Endothelial cell of umbilical vein (primary cell): ENCODE data around the gene MAP2K5. TPM values are rescaled to one million over a fixed set of nuclear protein-coding genes. Genes with fewer than 3 reads are reported as not detected.

Source experiments
- BruUV-seq: library from RNA; stranded (reverse); fragments of 400-500 nt; replicated peaks from 2 replicates; lab custom pipeline; 2021; lab: Mats Ljungman, UMichigan
- CTCF ChIA-PET: fragments of 300-600, 350-600 bp; sonication (Branson Sonifier 250); formaldehyde crosslinking; loops from one replicate; lab custom pipeline; 2021; ENCODE audit warnings: antibody characterized with exemption, inconsistent platforms; lab: Charles Lee
- POLR2A ChIA-PET: fragments of 300-600, 350-600 bp; sonication (Branson Sonifier 250); formaldehyde crosslinking; loops from one replicate; lab custom pipeline; 2021; ENCODE audit warnings: antibody characterized with exemption, inconsistent platforms; lab: Charles Lee
- DNase-seq: peaks from one replicate; pipeline ENCODE4 v3.0.0-alpha.2; 2011; ENCODE audit warnings: low read depth, low spot score
- FAIRE-seq: peaks from 2 replicates; lab custom pipeline; 2011; peaks lifted over from hg19 to GRCh38; lab: Jason Lieb, UNC
- H2AFZ ChIP-seq: 2 replicates; pipeline ENCODE4 v1.6.0; 2012; ENCODE audit warnings: low read depth, low read length, control low read depth, inconsistent platforms
- H3K27ac ChIP-seq: 2 replicates; pipeline ENCODE4 v1.5.1; 2011; ENCODE audit warnings: low read depth, mild to moderate bottlenecking, control low read depth, low read length, moderate library complexity; ENCODE audit not compliant: insufficient read depth
- H3K27me3 ChIP-seq, 2 experiments: 2 replicates each; pipeline versions ENCODE4 v1.6.0 to v1.6.1; 2011; ENCODE audit warnings: low read length in 2 of 2, mixed read lengths in 1 of 2; ENCODE audit not compliant: control insufficient read depth in 2 of 2, insufficient read depth in 2 of 2
- H3K36me3 ChIP-seq, 2 experiments: 2 replicates in 1 of 2; 3 replicates in 1 of 2; pipeline ENCODE4 v1.5.1; 2011; ENCODE audit warnings: low read length in 2 of 2, mild to moderate bottlenecking in 1 of 2, moderate library complexity in 1 of 2; ENCODE audit not compliant: control insufficient read depth in 2 of 2, insufficient read depth in 2 of 2; ENCODE audit errors: extremely low read depth in 1 of 2
- H3K4me1 ChIP-seq: 3 replicates; pipeline ENCODE4 v1.5.1; 2011; ENCODE audit warnings: mild to moderate bottlenecking, low read length; ENCODE audit not compliant: control insufficient read depth, insufficient read depth; ENCODE audit errors: extremely low read depth
- H3K4me2 ChIP-seq: 2 replicates; pipeline ENCODE4 v1.6.1; 2011; ENCODE audit warnings: low read length, control low read depth, mixed read lengths; ENCODE audit not compliant: insufficient read depth
- H3K4me3 ChIP-seq, 3 experiments: fragments of 200-600 bp in 1 of 3; sonication (generic), shearing (Covaris generic) in 1 of 3; replicated peaks in 1 of 3; 2 replicates each; pipeline ENCODE4 v1.5.1; 2011 to 2016; ENCODE audit warnings: control low read depth in 3 of 3, low read length in 3 of 3, mild to moderate bottlenecking in 2 of 3, inconsistent platforms in 1 of 3, low read depth in 1 of 3, moderate library complexity in 1 of 3; ENCODE audit not compliant: insufficient read depth in 1 of 3
- H3K79me2 ChIP-seq: 2 replicates; pipeline ENCODE4 v1.6.0; 2012; ENCODE audit warnings: low read length, inconsistent platforms; ENCODE audit not compliant: control insufficient read depth, insufficient read depth
- H3K9ac ChIP-seq: replicated peaks from 2 replicates; pipeline ENCODE3; 2011; ENCODE audit warnings: low read length, control low read depth; ENCODE audit not compliant: insufficient read depth; ENCODE audit errors: extremely low read depth
- H3K9me1 ChIP-seq: replicated peaks from 3 replicates; pipeline ENCODE4 v1.6.0; 2011; ENCODE audit warnings: mild to moderate bottlenecking, low read length; ENCODE audit not compliant: control insufficient read depth, insufficient read depth; ENCODE audit errors: extremely low read depth
- H3K9me3 ChIP-seq: replicated peaks from 2 replicates; pipeline ENCODE4 v1.5.1; 2012; ENCODE audit warnings: low read length, inconsistent platforms; ENCODE audit not compliant: control insufficient read depth, insufficient read depth
- H4K20me1 ChIP-seq: replicated peaks from 2 replicates; pipeline ENCODE3; 2011; ENCODE audit warnings: mild to moderate bottlenecking, low read length; ENCODE audit not compliant: control insufficient read depth, insufficient read depth; ENCODE audit errors: extremely low read depth
- EZH2 ChIP-seq: IDR thresholded peaks from 2 replicates; pipeline ENCODE4 v1.6.1; 2012; ENCODE audit warnings: borderline replicate concordance, low read depth, mild to moderate bottlenecking, moderate library complexity, low read length, inconsistent platforms; ENCODE audit not compliant: severe bottlenecking
- FOS ChIP-seq: IDR thresholded peaks from 2 replicates; pipeline ENCODE4 v1.6.1; 2011; ENCODE audit warnings: mild to moderate bottlenecking, low read length, moderate library complexity, borderline replicate concordance; ENCODE audit not compliant: insufficient read depth
- GATA2 ChIP-seq: IDR thresholded peaks from 2 replicates; pipeline ENCODE4 v1.7.0; 2011; ENCODE audit warnings: low read depth, mild to moderate bottlenecking, moderate library complexity, mixed read lengths, low read length; ENCODE audit not compliant: insufficient read length, insufficient read depth
- JUN ChIP-seq: IDR thresholded peaks from 2 replicates; pipeline ENCODE4 v1.6.1; 2011; ENCODE audit warnings: borderline replicate concordance, low read depth; ENCODE audit not compliant: insufficient read length, insufficient read depth
- MYC ChIP-seq: IDR thresholded peaks from one replicate; pipeline ENCODE4 v1.6.1; 2011; ENCODE audit warnings: mild to moderate bottlenecking, low read depth, low read length
- POLR2A ChIP-seq: IDR thresholded peaks from 2 replicates; pipeline ENCODE4 v1.6.1; 2012; ENCODE audit warnings: low read depth, mild to moderate bottlenecking, control low read depth, low read length
- POLR2AphosphoS5 ChIP-seq: IDR thresholded peaks from 2 replicates; pipeline ENCODE4 v1.6.1; 2012; ENCODE audit warnings: low read depth, mild to moderate bottlenecking, control low read depth, low read length, moderate library complexity; ENCODE audit not compliant: insufficient read depth
- dilution Hi-C: fragments of 300-500 bp; cut with MboI; formaldehyde crosslinking; loops from one replicate; pipeline ENCODE4 v1.15.0; 2019; ENCODE audit warnings: low sequenced_read_pairs; ENCODE audit not compliant: extremely low pct_ligation_motif_present
- intact Hi-C: fragments of 100-400 bp; cut with micrococcal nuclease; formaldehyde crosslinking; loops from one replicate; pipeline ENCODE4 v1.10.0; 2022
- polyA plus RNA-seq, 4 experiments: library from polyadenylated mRNA; depleted of rRNA in 3 of 4; stranded (reverse) in 3 of 4; unstranded in 1 of 4; fragments of >200 nt; gene quantifications; 2 replicates each; pipeline versions ENCODE4 v1.2.1 to v1.2.3, GENCODE V29; 2011 to 2012; ENCODE audit warnings: missing spikeins in 1 of 4
- total RNA-seq: library from RNA; stranded (reverse); gene quantifications from 2 replicates; pipeline ENCODE4 v1.2.3, GENCODE V29; 2021
- TF ChIP-seq, protein P1 (sequence below): IDR thresholded peaks from 2 replicates; pipeline ENCODE4 v1.6.1; 2011; ENCODE audit not compliant: insufficient read depth, insufficient read length
- TF ChIP-seq, protein P2 (sequence below), 2 donors: IDR thresholded peaks; 1 replicate in 1 of 2; 2 replicates in 1 of 2; pipeline ENCODE4 v1.5.1; 2011; ENCODE audit warnings: low read length in 2 of 2, mild to moderate bottlenecking in 2 of 2, moderate library complexity in 2 of 2, control low read depth in 1 of 2, inconsistent platforms in 1 of 2, low read depth in 1 of 2; ENCODE audit not compliant: insufficient read depth in 1 of 2; ENCODE audit errors: extremely low read depth in 1 of 2

The MAP2K5 gene
- total and polyA plus RNA-seq, 2 donors (not counting 3 experiments of a cell fraction or from before 2014, with no cell fraction given): 4.9 to 24.7 TPM

DNA sequence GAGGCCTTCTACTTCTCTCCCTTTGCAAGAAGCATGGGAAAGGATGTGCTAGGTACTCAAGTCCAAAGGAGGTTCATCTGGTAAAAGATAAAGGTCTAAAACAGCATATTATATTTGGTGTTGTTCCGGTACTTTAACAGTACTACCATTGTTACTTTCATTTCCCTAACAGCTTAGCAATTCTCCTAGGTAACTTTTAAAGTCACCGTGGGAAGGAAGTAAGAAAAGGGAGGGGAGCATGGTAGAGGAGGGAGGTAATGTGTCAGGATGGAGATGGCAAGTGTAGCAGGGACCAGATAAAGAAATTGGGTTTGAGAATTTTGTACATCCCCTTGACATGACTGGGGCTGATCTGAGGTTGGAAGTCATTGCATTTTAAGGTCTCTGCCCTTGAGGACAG, 193.4 kb downstream of the MAP2K5 start:
- no peak for DNase-seq
- no peak overlapping the region for H2AFZ ChIP-seq
- ChIA-PET POLR2A (no interaction called here), CTCF (interaction anchor here (1.3 kb wide), 1 partner anchor 11 kb away, joined by 3 read pairs; no protein-coding TSS in a partner anchor)
- no peaks in the 10 kb centered on the region for H3K9me3 ChIP-seq
- no peak for FAIRE-seq
- H3K9me1 ChIP-seq: no peaks in the 10 kb centered on the region
- no peaks in the 10 kb centered on the region for H3K4me1 ChIP-seq
- no peaks in the 10 kb centered on the region for H3K79me2 ChIP-seq
- no peaks in the 10 kb centered on the region for H3K36me3 ChIP-seq
- BruUV-seq: no TSS peak
- dilution Hi-C loops (no loop called here), intact Hi-C loops (no loop called here)
- no peak overlapping the region for H3K27ac ChIP-seq
- H3K27me3 ChIP-seq: no peaks in the 10 kb centered on the region
- H3K9ac ChIP-seq: no peak overlapping the region
- no peak overlapping the region for H3K4me3 ChIP-seq
- no peak overlapping the region for H3K4me2 ChIP-seq
- H4K20me1 ChIP-seq: no peaks in the 10 kb centered on the region
- TF ChIP-seq FOS (no peak), POLR2AphosphoS5 (no peak), POLR2A (no peak), MYC (no peak)

- Histone ChIP-seq H3K27ac (no peak overlapping the region), H3K36me3 (no peaks in the 10 kb centered on the region), H3K79me2 (no peaks in the 10 kb centered on the region), H3K4me2 (no peak overlapping the region), H3K9ac (no peak overlapping the region), H4K20me1 (no peaks in the 10 kb centered on the region), H3K4me3 (no peak overlapping the region), H3K4me1 (no peaks in the 10 kb centered on the region), H3K27me3 (no peaks in the 10 kb centered on the region), H2AFZ (no peak overlapping the region), H3K9me3 (no peaks in the 10 kb centered on the region), H3K9me1 (no peaks in the 10 kb centered on the region)
- FAIRE-seq (no peak), DNase-seq (no peak)
- TF ChIP-seq POLR2A (no peak), GATA2 (no peak), MYC (no peak), FOS (no peak), POLR2AphosphoS5 (no peak), JUN (no peak), EZH2 (no peak)
- TF ChIP-seq, protein P1, sequence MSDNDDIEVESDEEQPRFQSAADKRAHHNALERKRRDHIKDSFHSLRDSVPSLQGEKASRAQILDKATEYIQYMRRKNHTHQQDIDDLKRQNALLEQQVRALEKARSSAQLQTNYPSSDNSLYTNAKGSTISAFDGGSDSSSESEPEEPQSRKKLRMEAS: no peak
- TF ChIP-seq, protein P2, sequence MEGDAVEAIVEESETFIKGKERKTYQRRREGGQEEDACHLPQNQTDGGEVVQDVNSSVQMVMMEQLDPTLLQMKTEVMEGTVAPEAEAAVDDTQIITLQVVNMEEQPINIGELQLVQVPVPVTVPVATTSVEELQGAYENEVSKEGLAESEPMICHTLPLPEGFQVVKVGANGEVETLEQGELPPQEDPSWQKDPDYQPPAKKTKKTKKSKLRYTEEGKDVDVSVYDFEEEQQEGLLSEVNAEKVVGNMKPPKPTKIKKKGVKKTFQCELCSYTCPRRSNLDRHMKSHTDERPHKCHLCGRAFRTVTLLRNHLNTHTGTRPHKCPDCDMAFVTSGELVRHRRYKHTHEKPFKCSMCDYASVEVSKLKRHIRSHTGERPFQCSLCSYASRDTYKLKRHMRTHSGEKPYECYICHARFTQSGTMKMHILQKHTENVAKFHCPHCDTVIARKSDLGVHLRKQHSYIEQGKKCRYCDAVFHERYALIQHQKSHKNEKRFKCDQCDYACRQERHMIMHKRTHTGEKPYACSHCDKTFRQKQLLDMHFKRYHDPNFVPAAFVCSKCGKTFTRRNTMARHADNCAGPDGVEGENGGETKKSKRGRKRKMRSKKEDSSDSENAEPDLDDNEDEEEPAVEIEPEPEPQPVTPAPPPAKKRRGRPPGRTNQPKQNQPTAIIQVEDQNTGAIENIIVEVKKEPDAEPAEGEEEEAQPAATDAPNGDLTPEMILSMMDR (IDR thresholded peaks at IDR 0.05; ENCODE audit: extremely low read depth in 1 of 2, insufficient read depth in 1 of 2, low read depth in 1 of 2, low read length in 2 of 2): no peak
- no TSS peak for BruUV-seq
- CTCF ChIA-PET: interaction anchor here (1.3 kb wide), 1 partner anchor 10 kb away, joined by 3 read pairs; no protein-coding TSS in a partner anchor
- intact Hi-C loops (no loop called here), dilution Hi-C loops (no loop called here)
- POLR2A ChIA-PET: no interaction called here
Observed at GRCh38 chr15:67736810-67737209, 194.3 kb downstream of the MAP2K5 start.
